K562 (cell line): Measurements from ENCODE around the gene OR1D5. TPM values are rescaled to one million over a fixed set of nuclear protein-coding genes. Genes with fewer than 3 reads are reported as not detected.

Experiments
- BCOR ChIP-seq: fragments of 450-650 bp; IDR thresholded peaks from 2 replicates; pipeline ENCODE4 v1.6.1; 2016
- CHD2 ChIP-seq: IDR thresholded peaks from 2 replicates; pipeline ENCODE4 v1.6.1; 2011; ENCODE audit warnings: low read depth, low read length
- E2F8 ChIP-seq: fragments of 450-650 bp; IDR thresholded peaks from 2 replicates; pipeline ENCODE4 v1.7.1; 2018; ENCODE audit warnings: mild to moderate bottlenecking, low read depth; ENCODE audit not compliant: partially characterized antibody
- HDAC3 ChIP-seq: fragments of 450-650 bp; IDR thresholded peaks from 2 replicates; pipeline ENCODE4 v1.6.1; 2018; ENCODE audit warnings: borderline replicate concordance, mild to moderate bottlenecking, moderate library complexity; ENCODE audit not compliant: partially characterized antibody
- MAFG ChIP-seq: fragments of 450-650 bp; conservative IDR thresholded peaks from 2 replicates; pipeline ENCODE4 v1.6.1; 2016; ENCODE audit warnings: missing genetic modification characterization, missing compliant biosample characterization
- MLLT1 ChIP-seq, 2 experiments: fragments of 450-650 bp; IDR thresholded peaks; 2 replicates each; pipeline ENCODE4 v1.6.1; 2016
- SAFB ChIP-seq: fragments of 200-400 bp; formaldehyde crosslinking; IDR thresholded peaks from 2 replicates; pipeline ENCODE4 v1.6.1; 2017; ENCODE audit warnings: low read depth, low read length, borderline replicate concordance
- TFAP4 ChIP-seq: sonication (generic); formaldehyde crosslinking; IDR thresholded peaks from 2 replicates; pipeline ENCODE4 v1.8.0; 2022; ENCODE audit warnings: missing genetic modification reagents, mild to moderate bottlenecking, moderate library complexity, borderline replicate concordance
- ZBTB40 ChIP-seq, 2 experiments: fragments of 450-650 bp in 1 of 2; sonication (generic) in 1 of 2; formaldehyde crosslinking in 1 of 2; IDR thresholded peaks; 2 replicates each; pipeline versions ENCODE4 v1.7.1 to v1.9.0; 2016 to 2022; ENCODE audit warnings: inconsistent platforms in 1 of 2, mild to moderate bottlenecking in 1 of 2, missing genetic modification reagents in 1 of 2
- ZKSCAN3 ChIP-seq: fragments of 250-450 bp; sonication (Bioruptor Pico); IDR thresholded peaks from 2 replicates; pipeline ENCODE4 v1.4.0; 2020
- ZNF347 ChIP-seq: fragments of 450-650 bp; formaldehyde crosslinking; IDR thresholded peaks from 2 replicates; pipeline ENCODE4 v1.4.0; 2020; ENCODE audit warnings: low read depth, mild to moderate bottlenecking, moderate library complexity
- polyA plus RNA-seq, 8 experiments: library from polyadenylated mRNA; depleted of rRNA in 4 of 8; stranded (reverse) in 5 of 8; unstranded in 3 of 8; fragments of >200 nt; fragmentation: Nextera tagmentation in 2 of 8; fragmentation: Illumina TruSeq in 1 of 8; extraction: Ambion mirVana in 2 of 8; extraction: Trizol in 1 of 8; gene quantifications; 2 replicates each; pipeline versions ENCODE4 v1.2.1 to v1.2.3, GENCODE V29; 2011 to 2014; ENCODE audit warnings: inconsistent platforms in 1 of 8, missing spikeins in 1 of 8
- total RNA-seq, 7 experiments: library from RNA; depleted of rRNA in 6 of 7; stranded (reverse); fragments of >200 nt in 6 of 7; fragmentation: Illumina TruSeq in 2 of 7; extraction: Trizol in 2 of 7; gene quantifications; 2 replicates each; pipeline versions ENCODE4 v1.2.1 to v1.2.3, GENCODE V29; 2011 to 2021; ENCODE audit warnings: low replicate concordance in 1 of 7

OR1D5 gene
- total and polyA plus RNA-seq, 9 of the 15 experiments (the other 6 are each of a cell fraction or from before 2014, with no cell fraction given), result not detected

- peak; percentile 40; the same call in 1 of the 2 replicates for TF ChIP-seq ZBTB40 (IDR thresholded peaks at IDR 0.05)
- TF ChIP-seq ZBTB40 (CRISPR knock-in tag; IDR thresholded peaks at IDR 0.05), result no peak
- TF ChIP-seq SAFB, result no peak
- TF ChIP-seq ZKSCAN3 (CRISPR knock-in tag), result no peak
- no peak for TF ChIP-seq MAFG (tag)
- peak; percentile 42; the same call in 1 of the 2 replicates for TF ChIP-seq TFAP4 (CRISPR knock-in tag)
- TF ChIP-seq CHD2, result peak; percentile 23; the same call in 1 of the 2 replicates
- TF ChIP-seq MLLT1 (IDR thresholded peaks at IDR 0.05), result no peak
- no peak for TF ChIP-seq ZNF347 (CRISPR knock-in tag)
- TF ChIP-seq E2F8, result no peak
- TF ChIP-seq BCOR, result no peak
- TF ChIP-seq HDAC3, result no peak
Observed at GRCh38 chr17:3048727-3049471, 14.5 kb downstream of the OR1D5 start (continued).
